ENCODE results near the gene UTS2R.
A peak's percentile ranks its signal among the peaks of the same experiment; 100 is the strongest.

UTS2R gene

DNA sequence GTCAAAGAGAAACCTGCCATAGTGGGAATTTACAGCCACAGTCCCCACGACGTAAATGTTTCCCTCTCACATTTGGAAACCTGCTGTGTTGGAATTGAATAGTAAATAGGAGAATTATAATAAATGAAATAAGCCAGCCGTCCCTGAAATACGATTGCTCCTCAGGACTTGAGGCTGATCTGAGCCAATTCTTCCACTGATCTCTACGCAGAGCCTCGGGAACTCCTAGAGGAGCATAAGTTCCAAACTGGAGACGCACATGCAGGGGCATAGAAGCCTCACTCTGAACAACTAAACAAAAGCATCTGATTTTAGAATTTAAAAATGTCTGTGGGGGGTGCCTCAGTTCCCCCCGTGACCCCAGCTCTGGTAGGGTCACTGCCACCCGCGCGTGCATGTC is 22.7 kb upstream of the UTS2R start:
- Histone ChIP-seq H3K9me3 (replicated peaks in 1 of 11) (no peaks in the 10 kb centered on the region), H3K9ac (peak overlapping the region in 2 of 11 experiments; percentile 12 to 15; a peak in 1 of 22 replicates), H3K36me3 (no peaks in the 10 kb centered on the region), H4K20me1 (peaks cover 0 to 33% (median 11%) of the 10 kb centered on the region in 11 experiments; a peak in 10 of 22 replicates), H3K27ac (peak overlapping the region in 1 of 11 experiments; percentile 86; a peak in 1 of 22 replicates), H3K4me3 (no peak overlapping the region), H3K4me2 (peak overlapping the region in 9 of 11 experiments; percentile 1 to 92 (median 89); a peak in 17 of 22 replicates), H3K27me3 (peaks cover 0 to 15% (median 0%) of the 10 kb centered on the region in 11 experiments; a peak in 4 of 22 replicates), H3K4me1 (peaks cover 21 to 81% (median 71%) of the 10 kb centered on the region in 10 experiments)
- TF ChIP-seq Cebpa-rat (IDR thresholded peaks at IDR 0.05) = no peak

DNA sequence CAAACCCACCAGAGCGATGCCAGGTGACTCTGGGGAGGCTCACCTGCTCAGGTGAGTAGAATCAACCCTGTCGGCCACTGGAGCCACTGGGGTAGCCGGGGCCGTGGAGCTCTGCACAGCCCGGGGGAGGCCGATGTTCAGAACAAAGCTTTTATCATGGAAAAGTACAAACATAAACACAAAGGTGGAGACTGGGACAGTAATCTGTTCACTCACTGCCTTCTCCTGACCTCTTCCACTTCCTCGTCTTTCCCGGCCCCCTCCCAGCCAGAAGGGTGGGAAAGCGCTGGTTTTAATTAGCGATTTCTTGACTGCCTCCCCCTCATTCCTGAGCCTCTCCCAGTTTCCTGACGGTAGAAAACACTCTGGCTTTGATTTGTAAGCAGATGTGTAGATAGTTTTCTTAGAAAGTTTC is 22.3 kb upstream of the UTS2R start:
- H3K4me1 ChIP-seq = peaks cover 21 to 84% (median 75%) of the 10 kb centered on the region in 10 experiments
- H3K4me2 ChIP-seq = peak overlapping the region in 9 of 11 experiments; percentile 1 to 92 (median 89); a peak in 17 of 22 replicates
- peaks cover 0 to 15% (median 0%) of the 10 kb centered on the region in 11 experiments; a peak in 4 of 22 replicates for H3K27me3 ChIP-seq
- no peak for TF ChIP-seq Cebpa-rat (IDR thresholded peaks at IDR 0.05)
- no peaks in the 10 kb centered on the region for H3K36me3 ChIP-seq
- H3K9me3 ChIP-seq (replicated peaks in 1 of 11) = no peaks in the 10 kb centered on the region
- peak overlapping the region in 3 of 11 experiments; percentile 12 to 32 (median 15); a peak in 3 of 22 replicates for H3K9ac ChIP-seq
- H4K20me1 ChIP-seq = peaks cover 0 to 33% (median 11%) of the 10 kb centered on the region in 11 experiments; a peak in 10 of 22 replicates
- H3K27ac ChIP-seq = peak overlapping the region in 3 of 11 experiments; percentile 9 to 86 (median 84); a peak in 4 of 22 replicates
- H3K4me3 ChIP-seq = no peak overlapping the region

DNA sequence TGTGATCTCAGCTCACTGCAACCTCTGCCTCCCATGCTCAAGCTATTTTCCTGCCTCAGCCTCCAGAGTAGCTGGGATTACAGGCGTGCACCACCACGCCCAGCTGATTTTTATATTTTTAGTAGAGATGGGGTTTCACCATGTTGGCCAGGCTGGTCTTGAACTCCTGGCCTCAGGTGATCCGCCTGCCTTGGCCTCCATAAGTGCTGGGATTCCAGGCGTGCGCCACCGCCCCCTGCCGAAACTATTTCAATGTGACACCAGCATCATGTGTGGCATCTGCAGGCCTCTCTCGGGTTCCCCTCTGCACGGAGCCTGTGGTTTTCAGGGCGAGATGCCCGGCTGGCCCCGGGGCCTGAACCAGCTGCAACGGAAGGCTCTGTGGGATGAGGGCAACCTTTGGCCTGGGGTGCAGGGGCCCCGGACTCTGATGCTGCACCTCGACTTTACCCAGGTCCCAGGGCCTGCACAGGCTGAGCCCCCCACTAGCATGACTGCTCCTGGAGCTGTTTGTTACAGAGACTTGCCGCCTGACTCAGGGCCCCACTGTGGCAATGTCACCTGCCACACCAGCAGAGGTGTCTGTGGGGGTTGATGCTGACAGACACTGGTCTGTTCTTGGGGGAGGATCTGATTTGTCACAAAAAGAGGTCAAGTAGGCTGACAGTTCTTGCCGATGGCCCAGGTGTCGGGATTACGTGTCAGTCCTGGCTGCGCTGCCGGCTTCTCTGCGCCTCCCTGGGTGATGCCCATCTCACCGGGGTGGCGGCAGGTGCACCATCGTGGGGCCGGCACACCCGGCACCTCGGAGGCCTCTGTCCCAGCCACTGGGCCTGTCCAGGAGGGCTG is 21.2 kb upstream of the UTS2R start:
- H3K27me3 ChIP-seq = peaks cover 0 to 15% (median 0%) of the 10 kb centered on the region in 11 experiments; a peak in 4 of 22 replicates
- peaks cover 21 to 83% (median 79%) of the 10 kb centered on the region in 10 experiments for H3K4me1 ChIP-seq
- H3K36me3 ChIP-seq = no peaks in the 10 kb centered on the region
- H3K9me3 ChIP-seq (replicated peaks in 1 of 11) = no peaks in the 10 kb centered on the region
- H3K4me3 ChIP-seq = peak overlapping the region in 1 of 10 experiments; percentile 9; a peak in 1 of 20 replicates
- peak overlapping the region in 10 of 11 experiments; percentile 60 to 92 (median 87); a peak in 19 of 22 replicates for H3K4me2 ChIP-seq
- H4K20me1 ChIP-seq = peaks cover 0 to 33% (median 11%) of the 10 kb centered on the region in 11 experiments; a peak in 10 of 22 replicates
- H3K9ac ChIP-seq = peak overlapping the region in 9 of 11 experiments; percentile 5 to 77 (median 59); a peak in 15 of 22 replicates
- H3K27ac ChIP-seq = peak overlapping the region in 9 of 11 experiments; percentile 11 to 86 (median 71); a peak in 17 of 22 replicates
- no peak for TF ChIP-seq Cebpa-rat (IDR thresholded peaks at IDR 0.05)

DNA sequence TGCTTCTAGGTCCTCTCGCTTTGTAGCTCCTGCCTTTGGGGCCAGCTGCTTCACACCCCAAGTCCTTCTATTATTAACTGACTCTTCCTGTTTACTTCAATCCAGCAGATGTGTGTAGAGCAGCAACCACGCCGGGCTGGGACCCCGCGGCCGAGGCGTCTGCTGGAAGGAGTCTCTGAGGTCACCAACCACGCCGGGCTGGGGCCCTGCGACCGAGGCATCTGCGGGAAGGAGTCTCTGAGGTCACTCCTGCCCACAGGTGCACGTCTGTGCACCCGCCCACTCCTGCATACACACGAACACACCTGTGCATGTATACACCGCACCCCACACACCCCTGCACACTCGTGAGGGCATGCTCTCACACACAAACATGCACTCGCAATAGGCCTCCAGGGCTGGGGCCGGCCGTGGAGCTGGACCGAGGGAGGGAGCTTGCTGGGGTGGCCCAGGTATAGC is 20.3 kb upstream of the UTS2R start:
- H3K4me3 ChIP-seq = peak overlapping the region in 2 of 10 experiments; percentile 9 to 13; a peak in 2 of 20 replicates

DNA sequence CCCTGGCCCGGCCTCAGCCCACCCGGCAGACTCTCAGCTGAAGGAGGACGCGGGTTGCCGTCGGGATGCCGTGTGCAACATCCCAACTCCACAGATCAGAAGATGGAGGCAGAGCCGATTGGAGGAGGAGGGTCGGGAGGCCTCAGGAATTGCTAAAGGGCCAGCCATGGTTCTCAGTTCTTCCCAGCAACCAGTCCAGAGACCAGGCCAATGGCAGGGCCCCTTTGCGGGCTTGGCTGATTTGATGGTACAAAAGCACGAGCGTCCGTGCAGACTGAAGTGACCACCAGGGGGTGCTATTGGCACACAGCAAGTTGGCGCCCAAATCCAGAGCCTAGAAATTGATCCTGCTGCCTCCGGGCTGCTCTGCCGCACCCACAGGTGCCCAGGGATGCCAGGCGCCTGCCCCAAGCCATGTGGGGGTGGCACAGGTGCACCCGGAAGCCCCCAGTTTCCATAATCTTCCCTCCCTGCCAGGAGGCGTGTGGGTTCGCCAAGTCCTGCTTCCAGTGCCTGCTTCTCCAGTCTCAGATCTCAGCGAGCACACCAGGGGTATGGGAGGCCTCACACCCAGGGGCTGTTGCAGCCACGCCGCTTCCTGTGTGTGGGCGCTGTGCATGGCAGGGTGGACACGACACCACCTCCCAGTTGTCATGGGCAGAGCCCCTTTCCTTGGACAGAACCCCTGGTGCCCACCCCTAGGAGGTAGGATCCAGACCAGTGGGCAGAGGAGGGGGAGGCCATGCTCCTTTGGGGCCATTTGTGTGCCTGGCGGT is 19.7 kb upstream of the UTS2R start:
- Histone ChIP-seq H3K36me3 (no peaks in the 10 kb centered on the region), H3K9ac (peak overlapping the region in 7 of 11 experiments; percentile 18 to 77 (median 71); a peak in 11 of 22 replicates), H3K27ac (peak overlapping the region in 7 of 11 experiments; percentile 66 to 86 (median 76); a peak in 11 of 22 replicates), H3K4me1 (peaks cover 16 to 87% (median 73%) of the 10 kb centered on the region in 10 experiments), H4K20me1 (peaks cover 0 to 33% (median 11%) of the 10 kb centered on the region in 11 experiments; a peak in 10 of 22 replicates), H3K9me3 (replicated peaks in 1 of 11) (no peaks in the 10 kb centered on the region), H3K27me3 (peaks cover 0 to 11% (median 0%) of the 10 kb centered on the region in 11 experiments; a peak in 4 of 22 replicates), H3K4me3 (peak overlapping the region in 1 of 10 experiments; percentile 13; a peak in 1 of 20 replicates), H3K4me2 (peak overlapping the region; percentile 59 to 92 (median 85))
- TF ChIP-seq Cebpa-rat (IDR thresholded peaks at IDR 0.05) = no peak

More for the DNA sequence above, 20.3 kb upstream of the UTS2R start:
- Histone ChIP-seq H3K27me3 (peaks cover 0 to 15% (median 0%) of the 10 kb centered on the region in 11 experiments; a peak in 4 of 22 replicates), H3K4me2 (peak overlapping the region; percentile 4 to 92 (median 85)), H3K9me3 (replicated peaks in 1 of 11) (no peaks in the 10 kb centered on the region), H3K27ac (peak overlapping the region in 8 of 11 experiments; percentile 54 to 86 (median 74); a peak in 16 of 22 replicates), H4K20me1 (peaks cover 0 to 33% (median 11%) of the 10 kb centered on the region in 11 experiments; a peak in 10 of 22 replicates), H3K36me3 (no peaks in the 10 kb centered on the region), H3K4me1 (peaks cover 21 to 87% (median 77%) of the 10 kb centered on the region in 10 experiments), H3K9ac (peak overlapping the region in 9 of 11 experiments; percentile 5 to 77 (median 59); a peak in 14 of 22 replicates)
- no peak for TF ChIP-seq Cebpa-rat (IDR thresholded peaks at IDR 0.05)

DNA sequence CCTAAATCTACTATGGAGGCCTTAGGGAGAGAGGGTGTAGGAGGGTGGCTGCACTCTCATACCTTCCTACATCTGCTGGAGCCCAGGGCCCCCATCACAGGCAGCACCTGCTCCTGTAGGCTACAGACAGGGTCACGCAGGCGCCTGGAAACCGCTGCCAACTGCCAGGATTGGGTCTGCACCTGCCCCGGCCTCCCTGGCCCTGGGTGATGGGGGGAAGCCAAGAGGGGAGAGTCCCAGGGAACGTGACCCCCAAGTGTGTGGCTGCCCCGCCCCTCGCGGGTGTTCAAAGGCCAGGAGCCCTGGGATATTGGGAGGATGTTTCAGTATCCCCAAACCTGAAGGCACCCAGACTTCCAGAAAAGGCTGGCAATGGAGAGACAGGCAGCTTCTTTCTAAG is 18.1 kb upstream of the UTS2R start:
- peak overlapping the region in 8 of 11 experiments; percentile 30 to 92 (median 87); a peak in 15 of 22 replicates for H3K4me2 ChIP-seq
- no peak overlapping the region for H3K4me3 ChIP-seq
- H4K20me1 ChIP-seq = peaks cover 0 to 33% (median 11%) of the 10 kb centered on the region in 11 experiments; a peak in 10 of 22 replicates
- H3K27ac ChIP-seq = no peak overlapping the region
- H3K9ac ChIP-seq = no peak overlapping the region
- H3K36me3 ChIP-seq = no peaks in the 10 kb centered on the region
- TF ChIP-seq Cebpa-rat (IDR thresholded peaks at IDR 0.05) = no peak
- H3K27me3 ChIP-seq = peaks cover 0 to 11% (median 0%) of the 10 kb centered on the region in 11 experiments; a peak in 4 of 22 replicates
- no peaks in the 10 kb centered on the region for H3K9me3 ChIP-seq (replicated peaks in 1 of 11)
- peaks cover 13 to 92% (median 74%) of the 10 kb centered on the region in 10 experiments; a peak in 19 of 20 replicates for H3K4me1 ChIP-seq

DNA sequence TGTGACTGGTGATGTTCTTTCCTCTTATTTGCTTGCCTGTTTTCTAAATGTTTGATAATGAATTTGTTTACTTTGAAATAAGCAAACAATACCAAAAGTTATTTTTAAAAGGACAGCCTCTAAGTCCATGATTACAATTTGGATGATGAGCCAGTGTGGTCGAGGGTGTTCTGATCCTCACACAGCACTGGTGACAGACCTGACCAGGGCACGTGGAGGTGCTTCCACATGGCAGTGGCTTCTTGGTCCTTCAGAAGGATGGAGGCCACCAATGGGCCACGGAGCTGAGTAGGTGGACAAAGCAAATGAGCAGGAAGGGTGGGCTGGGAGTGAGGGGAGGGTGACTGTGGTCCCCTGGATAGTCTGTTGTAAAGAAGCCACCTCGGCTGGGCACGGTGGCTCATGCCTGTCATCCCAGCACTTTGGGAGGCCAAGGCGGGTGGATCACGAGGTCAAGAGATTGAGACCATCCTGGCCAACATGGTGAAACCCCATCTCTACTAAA is 16.7 kb upstream of the UTS2R start:
- peaks cover 18 to 89% (median 70%) of the 10 kb centered on the region in 10 experiments for H3K4me1 ChIP-seq
- H3K27ac ChIP-seq = no peak overlapping the region
- no peak overlapping the region for H3K9ac ChIP-seq
- no peak overlapping the region for H3K4me3 ChIP-seq
- H3K4me2 ChIP-seq = peak overlapping the region in 4 of 11 experiments; percentile 85 to 92 (median 90); a peak in 5 of 22 replicates
- H3K9me3 ChIP-seq (replicated peaks in 1 of 11) = peaks cover 0 to 5% (median 0%) of the 10 kb centered on the region in 11 experiments; a peak in 6 of 22 replicates
- H4K20me1 ChIP-seq = peaks cover 0 to 29% (median 11%) of the 10 kb centered on the region in 11 experiments; a peak in 10 of 22 replicates
- H3K27me3 ChIP-seq = peaks cover 0 to 11% (median 0%) of the 10 kb centered on the region in 11 experiments; a peak in 4 of 22 replicates
- TF ChIP-seq Cebpa-rat (IDR thresholded peaks at IDR 0.05) = no peak
- no peaks in the 10 kb centered on the region for H3K36me3 ChIP-seq

All from BLaER1 treated with 17β-estradiol and CSF1 and Interleukin-3, amounts not matched to agents 10 nM and 100 nM (cell line).